ENCODE measurements around the gene DLG2. TPM values are rescaled to one million over a fixed set of nuclear protein-coding genes. Genes with fewer than 3 reads are reported as not detected.

Gene DLG2
- polyA plus RNA-seq, 3 donors: 0.24 to 0.39 TPM; not detected in 1

DNA sequence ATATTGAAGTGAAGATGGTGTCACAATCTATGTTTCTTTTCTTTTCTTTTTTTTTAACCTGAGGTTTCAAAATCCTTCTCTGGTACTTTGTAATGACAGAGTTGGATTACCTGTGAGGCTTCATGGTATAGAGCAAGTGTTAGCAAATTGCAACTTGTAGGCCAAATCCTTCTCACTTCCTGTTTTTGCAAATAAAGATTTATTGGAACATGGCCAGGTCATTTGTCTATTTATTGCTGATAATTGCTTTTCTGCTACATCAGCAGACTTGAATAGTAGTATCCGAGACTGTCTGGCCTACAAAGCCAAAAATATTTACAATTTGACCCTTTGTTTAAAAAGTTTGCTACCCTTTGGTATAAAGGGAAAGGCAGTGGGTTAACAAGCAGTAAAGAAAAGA, 1281.5 kb downstream of the DLG2 start:
- H3K4me1 ChIP-seq (ENCODE audit: control insufficient read depth in 1 of 2, insufficient read depth in 2 of 2, low read length in 2 of 2): no peaks in the 10 kb centered on the region
- H3K27ac Mint-ChIP-seq: no peak overlapping the region
- no peak overlapping the region for H3K4me3 Mint-ChIP-seq
- no peaks in the 10 kb centered on the region for H4K20me1 ChIP-seq (ENCODE audit: insufficient read depth, low read length)
- TF ChIP-seq, protein P1, sequence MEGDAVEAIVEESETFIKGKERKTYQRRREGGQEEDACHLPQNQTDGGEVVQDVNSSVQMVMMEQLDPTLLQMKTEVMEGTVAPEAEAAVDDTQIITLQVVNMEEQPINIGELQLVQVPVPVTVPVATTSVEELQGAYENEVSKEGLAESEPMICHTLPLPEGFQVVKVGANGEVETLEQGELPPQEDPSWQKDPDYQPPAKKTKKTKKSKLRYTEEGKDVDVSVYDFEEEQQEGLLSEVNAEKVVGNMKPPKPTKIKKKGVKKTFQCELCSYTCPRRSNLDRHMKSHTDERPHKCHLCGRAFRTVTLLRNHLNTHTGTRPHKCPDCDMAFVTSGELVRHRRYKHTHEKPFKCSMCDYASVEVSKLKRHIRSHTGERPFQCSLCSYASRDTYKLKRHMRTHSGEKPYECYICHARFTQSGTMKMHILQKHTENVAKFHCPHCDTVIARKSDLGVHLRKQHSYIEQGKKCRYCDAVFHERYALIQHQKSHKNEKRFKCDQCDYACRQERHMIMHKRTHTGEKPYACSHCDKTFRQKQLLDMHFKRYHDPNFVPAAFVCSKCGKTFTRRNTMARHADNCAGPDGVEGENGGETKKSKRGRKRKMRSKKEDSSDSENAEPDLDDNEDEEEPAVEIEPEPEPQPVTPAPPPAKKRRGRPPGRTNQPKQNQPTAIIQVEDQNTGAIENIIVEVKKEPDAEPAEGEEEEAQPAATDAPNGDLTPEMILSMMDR (IDR thresholded peaks at IDR 0.05): no peak
- no peaks in the 10 kb centered on the region for H3K79me2 ChIP-seq (ENCODE audit: insufficient read depth, low read length)
- H3K4me1 Mint-ChIP-seq: no peaks in the 10 kb centered on the region
- intact Hi-C loops (cut with micrococcal nuclease): no loop called here
- no peaks in the 10 kb centered on the region for H3K36me3 Mint-ChIP-seq
- H3K9me3 Mint-ChIP-seq: peaks cover 0 to 1% (median 0%) of the 10 kb centered on the region in 7 donors
- H3K4me3 ChIP-seq (replicated peaks in 1 of 3; ENCODE audit: low read depth in 2 of 3, low read length in 3 of 3): no peak overlapping the region
- no peaks in the 10 kb centered on the region for H3K27me3 Mint-ChIP-seq (ENCODE audit: low read depth in 3 of 3)
- no peaks in the 10 kb centered on the region for H3K9me3 ChIP-seq (replicated peaks in 1 of 2; ENCODE audit: control insufficient read depth in 1 of 2, insufficient read depth in 1 of 2, low read length in 2 of 2)
- WGBS (ENCODE audit: insufficient coverage): no CpG with 5 or more reads among the region's 1 CpG
- DNase-seq: no peak
- H3K27me3 ChIP-seq (ENCODE audit: control insufficient read depth in 2 of 2, insufficient read depth in 2 of 2, low read length in 2 of 2): no peaks in the 10 kb centered on the region
- no peak overlapping the region for H2AFZ ChIP-seq (ENCODE audit: insufficient read depth, low read depth, low read length, poor library complexity, severe bottlenecking)
- H3K4me2 ChIP-seq (replicated peaks; ENCODE audit: extremely low read depth, low read length, poor library complexity, severe bottlenecking): no peak overlapping the region
- no peaks in the 10 kb centered on the region for H3K36me3 ChIP-seq (replicated peaks in 1 of 2; ENCODE audit: control insufficient read depth in 1 of 2, insufficient read depth in 2 of 2, low read length in 2 of 2)
- no peak overlapping the region for H3K9ac ChIP-seq (ENCODE audit: insufficient read depth, low read length, poor library complexity, severe bottlenecking)
- no peak overlapping the region for H3K27ac ChIP-seq (ENCODE audit: low read depth in 1 of 2, low read length in 2 of 2)

DNA sequence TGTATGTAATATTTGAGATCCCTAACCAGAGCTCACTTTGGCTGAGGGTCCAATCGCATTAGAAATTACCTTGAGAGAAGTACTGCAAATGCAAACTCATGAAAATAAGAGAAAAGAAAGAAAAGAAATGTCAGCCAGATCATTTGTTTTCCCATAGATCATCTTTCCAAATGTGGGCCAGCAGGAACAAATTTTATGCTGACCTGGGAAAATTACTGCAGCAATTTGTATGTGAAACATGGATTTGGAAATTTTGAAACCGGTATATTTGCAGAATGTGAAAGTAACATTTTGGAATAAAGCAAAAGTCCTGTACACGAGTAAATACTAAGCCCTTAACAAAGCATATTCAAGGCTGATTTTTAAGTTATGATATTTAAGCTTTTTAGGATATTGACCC, 1282.1 kb downstream of the DLG2 start:
- DNase-seq: no peak
- Mint-ChIP-seq H3K27ac (no peak overlapping the region), H3K9me3 (peaks cover 0 to 2% (median 0%) of the 10 kb centered on the region in 7 donors), H3K27me3 (ENCODE audit: low read depth in 3 of 3) (no peaks in the 10 kb centered on the region), H3K4me3 (no peak overlapping the region), H3K4me1 (no peaks in the 10 kb centered on the region), H3K36me3 (no peaks in the 10 kb centered on the region)
- intact Hi-C loops (cut with micrococcal nuclease): no loop called here
- no peak overlapping the region for H3K4me2 ChIP-seq (replicated peaks; ENCODE audit: extremely low read depth, low read length, poor library complexity, severe bottlenecking)
- H3K9ac ChIP-seq (ENCODE audit: insufficient read depth, low read length, poor library complexity, severe bottlenecking): no peak overlapping the region
- H3K4me1 ChIP-seq (ENCODE audit: control insufficient read depth in 1 of 2, insufficient read depth in 2 of 2, low read length in 2 of 2): no peaks in the 10 kb centered on the region
- H3K9me3 ChIP-seq (replicated peaks in 1 of 2; ENCODE audit: control insufficient read depth in 1 of 2, insufficient read depth in 1 of 2, low read length in 2 of 2): no peaks in the 10 kb centered on the region
- no peaks in the 10 kb centered on the region for H3K79me2 ChIP-seq (ENCODE audit: insufficient read depth, low read length)
- H3K36me3 ChIP-seq (replicated peaks in 1 of 2; ENCODE audit: control insufficient read depth in 1 of 2, insufficient read depth in 2 of 2, low read length in 2 of 2): no peaks in the 10 kb centered on the region
- TF ChIP-seq, protein P1 (IDR thresholded peaks at IDR 0.05): no peak
- H3K27ac ChIP-seq (ENCODE audit: low read depth in 1 of 2, low read length in 2 of 2): no peak overlapping the region
- H3K27me3 ChIP-seq (ENCODE audit: control insufficient read depth in 2 of 2, insufficient read depth in 2 of 2, low read length in 2 of 2): no peaks in the 10 kb centered on the region
- H2AFZ ChIP-seq (ENCODE audit: insufficient read depth, low read depth, low read length, poor library complexity, severe bottlenecking): no peak overlapping the region
- no peaks in the 10 kb centered on the region for H4K20me1 ChIP-seq (ENCODE audit: insufficient read depth, low read length)
- H3K4me3 ChIP-seq (replicated peaks in 1 of 3; ENCODE audit: low read depth in 2 of 3, low read length in 3 of 3): no peak overlapping the region
- no CpG with 5 or more reads among the region's 3 CpGs for WGBS (ENCODE audit: insufficient coverage)

All from CD14-positive monocyte (primary cell).